Astrocyte (in vitro differentiated cells and primary cell): ENCODE data around the gene PGA3.
"Not testable (repeated sequence)": the region's sequence is repeated elsewhere in the genome, so short reads cannot be mapped to it uniquely, and the experiment has no call there.

Experiments used
- CTCF ChIP-seq: IDR thresholded peaks from 2 replicates; pipeline ENCODE4 v1.5.1; 2011; ENCODE audit warnings: low read depth, mild to moderate bottlenecking, inconsistent platforms, low read length, moderate library complexity; ENCODE audit not compliant: insufficient read depth
- EZH2 ChIP-seq: IDR thresholded peaks from 2 replicates; pipeline ENCODE4 v1.6.1; 2012; ENCODE audit warnings: mild to moderate bottlenecking, low read length, inconsistent platforms; ENCODE audit not compliant: insufficient read depth

- TF ChIP-seq CTCF, EZH2: not testable (repeated sequence)
Measured at GRCh38 chr11:61232548-61233145, 29.3 kb downstream of the PGA3 start.
